ENCODE results near the gene SRGAP1. TPM values are rescaled to one million over a fixed set of nuclear protein-coding genes. Genes with fewer than 3 reads are reported as not detected.

SRGAP1 gene
- total RNA-seq, 1 donor from 2014 or later, result 9.7 TPM

- peaks cover 42% of the 10 kb centered on the region for H3K4me1 Mint-ChIP-seq
- no peaks in the 10 kb centered on the region for H3K36me3 Mint-ChIP-seq
- H3K27me3 Mint-ChIP-seq (ENCODE audit: low read depth), result no peaks in the 10 kb centered on the region
- H3K27ac Mint-ChIP-seq, result peak overlapping the region; percentile 40
- no peak for DNase-seq (ENCODE audit: low spot score in 2 of 2, unreplicated experiment in 2 of 2)
- H3K4me3 Mint-ChIP-seq, result no peak overlapping the region
- peaks cover 4% of the 10 kb centered on the region for H3K9me3 Mint-ChIP-seq
- TF ChIP-seq CTCF (IDR thresholded peaks at IDR 0.05; ENCODE audit: unreplicated experiment), result no peak
Observed at GRCh38 chr12:63982604-63983295, 138.2 kb downstream of the SRGAP1 start.

DNA sequence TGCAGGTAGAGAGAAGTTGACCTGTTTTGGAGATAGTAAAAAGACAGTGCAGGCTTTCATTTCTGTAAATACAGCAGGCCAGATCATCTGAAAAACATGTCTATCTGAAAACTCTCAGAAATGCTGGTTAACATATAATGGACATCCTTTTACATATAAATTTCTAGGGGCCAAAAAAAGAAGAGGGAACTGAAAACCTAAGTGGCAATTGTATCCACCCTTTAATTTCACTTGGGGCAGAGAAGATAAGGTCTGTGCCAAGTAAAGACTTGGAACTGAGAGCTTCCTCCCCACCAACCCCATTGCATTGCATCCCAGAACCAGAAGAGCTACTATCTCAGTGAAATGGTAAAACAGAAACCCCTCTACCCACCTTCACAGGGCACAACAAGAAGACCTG lies 141.0 kb downstream of the SRGAP1 start:
- no peaks in the 10 kb centered on the region for H3K27me3 Mint-ChIP-seq (ENCODE audit: low read depth)
- H3K4me3 Mint-ChIP-seq, result no peak overlapping the region
- peaks cover 48% of the 10 kb centered on the region for H3K4me1 Mint-ChIP-seq
- no peaks in the 10 kb centered on the region for H3K36me3 Mint-ChIP-seq
- H3K9me3 Mint-ChIP-seq, result no peaks in the 10 kb centered on the region
- H3K27ac Mint-ChIP-seq, result no peak overlapping the region
- no peak for DNase-seq (ENCODE audit: low spot score in 2 of 2, unreplicated experiment in 2 of 2)
- no peak for TF ChIP-seq CTCF (IDR thresholded peaks at IDR 0.05; ENCODE audit: unreplicated experiment)

DNA sequence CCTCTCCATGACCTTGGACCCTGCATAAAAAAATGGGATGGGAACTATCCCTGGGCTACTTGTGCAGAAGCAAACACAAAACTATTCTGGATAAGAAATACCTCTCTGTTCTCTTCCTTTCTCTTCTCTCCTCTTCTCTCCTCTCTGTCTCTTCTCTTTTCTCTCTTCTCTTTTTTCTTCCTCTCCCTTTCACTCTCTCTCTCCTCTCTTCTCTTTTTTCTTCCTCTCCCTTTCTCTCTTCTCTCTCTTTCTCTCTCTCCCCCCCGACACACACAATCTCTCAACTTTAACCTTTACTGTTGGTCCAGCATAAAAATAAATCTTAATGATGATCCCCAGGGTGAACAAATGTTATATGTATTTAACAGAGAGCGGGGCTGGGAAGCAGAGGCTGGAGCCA lies 141.4 kb downstream of the SRGAP1 start:
- no peaks in the 10 kb centered on the region for H3K36me3 Mint-ChIP-seq
- no peak overlapping the region for H3K27ac Mint-ChIP-seq
- no peak for DNase-seq (ENCODE audit: low spot score in 2 of 2, unreplicated experiment in 2 of 2)
- no peaks in the 10 kb centered on the region for H3K27me3 Mint-ChIP-seq (ENCODE audit: low read depth)
- H3K4me1 Mint-ChIP-seq, result peaks cover 53% of the 10 kb centered on the region
- no peaks in the 10 kb centered on the region for H3K9me3 Mint-ChIP-seq
- no peak for TF ChIP-seq CTCF (IDR thresholded peaks at IDR 0.05; ENCODE audit: unreplicated experiment)
- no peak overlapping the region for H3K4me3 Mint-ChIP-seq

DNA sequence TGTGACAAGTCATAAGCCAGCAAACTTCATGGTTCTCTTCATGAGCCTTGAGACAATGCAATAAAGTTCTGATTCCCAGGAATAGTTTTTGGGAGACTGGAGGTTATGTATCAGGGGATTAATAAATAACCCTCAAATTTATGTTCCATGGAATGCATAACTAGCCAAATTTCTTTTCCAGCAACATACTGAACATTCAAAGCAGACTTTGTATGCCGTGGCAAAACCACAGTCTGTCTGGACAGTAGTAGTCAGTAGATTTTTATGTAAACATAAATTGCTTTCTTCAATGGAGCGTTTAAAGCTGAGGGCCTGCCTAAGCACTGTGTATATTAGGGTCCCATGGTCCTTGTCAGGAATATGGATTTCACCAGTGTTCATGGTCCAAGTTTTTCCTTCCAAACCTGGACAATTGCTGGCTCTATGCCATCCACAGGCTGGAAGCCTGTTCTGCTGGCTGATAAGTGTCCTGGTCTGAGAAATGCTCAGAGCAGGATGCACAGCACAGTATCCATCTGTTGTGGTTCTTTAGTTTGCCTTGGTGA lies 144.9 kb downstream of the SRGAP1 start:
- no peak overlapping the region for H3K27ac Mint-ChIP-seq
- H3K27me3 Mint-ChIP-seq (ENCODE audit: low read depth), result no peaks in the 10 kb centered on the region
- DNase-seq (ENCODE audit: low spot score in 2 of 2, unreplicated experiment in 2 of 2), result no peak
- H3K36me3 Mint-ChIP-seq, result no peaks in the 10 kb centered on the region
- H3K4me3 Mint-ChIP-seq, result no peak overlapping the region
- peaks cover 56% of the 10 kb centered on the region for H3K4me1 Mint-ChIP-seq
- TF ChIP-seq CTCF (IDR thresholded peaks at IDR 0.05; ENCODE audit: unreplicated experiment), result no peak
- H3K9me3 Mint-ChIP-seq, result no peaks in the 10 kb centered on the region

DNA sequence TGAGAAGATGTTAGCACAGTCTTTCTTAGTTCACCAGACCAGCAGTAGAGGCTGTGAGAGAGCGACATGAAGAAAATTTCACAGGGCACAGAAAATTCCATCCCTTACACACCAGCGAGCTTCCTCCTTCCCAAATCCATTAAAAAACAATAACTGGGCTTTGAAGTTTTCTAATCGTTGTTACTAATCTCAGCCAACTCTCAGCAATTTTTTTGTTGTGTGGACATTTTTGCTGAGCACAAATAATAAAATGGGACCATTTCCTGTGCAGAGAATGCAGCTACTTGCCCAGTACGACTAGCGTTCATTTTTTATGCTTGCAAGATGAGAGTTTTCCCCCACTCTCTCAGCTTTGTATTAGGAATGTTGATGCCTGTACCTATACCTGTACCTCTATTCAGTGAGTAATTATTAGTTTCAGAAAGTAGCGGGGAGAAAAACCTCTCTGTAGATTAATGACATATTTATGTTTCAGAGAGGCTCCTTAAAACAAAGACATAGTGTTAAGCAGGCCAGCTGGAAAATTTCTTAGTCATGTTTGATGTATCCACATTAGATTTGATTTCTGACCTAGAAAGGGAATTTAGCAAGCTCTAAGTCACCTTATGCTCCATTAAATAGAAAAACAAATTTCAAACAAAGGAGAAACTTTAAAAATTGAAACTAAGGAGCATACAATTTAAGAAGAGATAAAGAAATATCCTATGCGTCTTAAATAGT lies 146.5 kb downstream of the SRGAP1 start:
- Mint-ChIP-seq H3K4me3 (peak overlapping the region; percentile 13), H3K27me3 (ENCODE audit: low read depth) (no peaks in the 10 kb centered on the region), H3K9me3 (no peaks in the 10 kb centered on the region), H3K36me3 (no peaks in the 10 kb centered on the region), H3K4me1 (peaks cover 59% of the 10 kb centered on the region), H3K27ac (peak overlapping the region; percentile 61)
- TF ChIP-seq CTCF (IDR thresholded peaks at IDR 0.05; ENCODE audit: unreplicated experiment), result no peak
- DNase-seq (ENCODE audit: low spot score in 2 of 2, unreplicated experiment in 2 of 2), result no peak

Measured in mesothelial cell of epicardium (in vitro differentiated cells).